Upper lobe of left lung (tissue), 4 donors: ENCODE measurements around the gene CNGA3.

Experiments used
- CTCF ChIP-seq, 6 experiments: fragments of 450-650 bp in 4 of 6; fragments of 200-600 bp in 2 of 6; sonication (generic) in 2 of 6; IDR thresholded peaks; one replicate each; pipeline ENCODE4 v1.5.1; 2016 to 2019; ENCODE audit warnings: antibody characterized with exemption in 6 of 6
- POLR2A ChIP-seq, 4 donors: fragments of 450-650 bp; IDR thresholded peaks; one replicate each; pipeline ENCODE4 v1.5.1; 2016 to 2017; ENCODE audit warnings: antibody characterized with exemption in 4 of 4, mild to moderate bottlenecking in 2 of 4

GRCh38 chr2:98438190-98439133, 92.2 kb downstream of the CNGA3 start:
- TF ChIP-seq POLR2A (IDR thresholded peaks at IDR 0.05) (no peak), CTCF (IDR thresholded peaks at IDR 0.05) (no peak)
